ENCODE results near the gene NOM1. TPM values are rescaled to one million over a fixed set of nuclear protein-coding genes. Genes with fewer than 3 reads are reported as not detected.

The NOM1 gene
- total RNA-seq, 1 donor, result 11.6 TPM

GRCh38 chr7:157018328-157018996, 69.0 kb downstream of the NOM1 start:
- H3K36me3 ChIP-seq (ENCODE audit: insufficient read depth, low read length), result no peaks in the 10 kb centered on the region
- H3K9me3 ChIP-seq (ENCODE audit: low read depth, low read length), result no peaks in the 10 kb centered on the region
- H3K27ac ChIP-seq (ENCODE audit: low read depth, low read length), result no peak overlapping the region
- peak; percentile 84 for DNase-seq (ENCODE audit: insufficient read length, low spot score, missing footprints)
- H2AFZ ChIP-seq (ENCODE audit: low read length), result no peak overlapping the region
- no peaks in the 10 kb centered on the region for H3K4me1 ChIP-seq (ENCODE audit: insufficient read depth, low read length)
- no peaks in the 10 kb centered on the region for H4K20me1 ChIP-seq (ENCODE audit: insufficient read depth, low read length)
- H3K4me2 ChIP-seq (ENCODE audit: insufficient read depth, low read length), result no peak overlapping the region
- no peak overlapping the region for H3K4me3 ChIP-seq (ENCODE audit: insufficient read depth, low read length)
- H3K79me2 ChIP-seq (ENCODE audit: insufficient read depth, low read length), result no peaks in the 10 kb centered on the region
- H3K27me3 ChIP-seq (ENCODE audit: insufficient read depth, low read length), result peaks cover 100% of the 10 kb centered on the region
- TF ChIP-seq CTCF (IDR thresholded peaks at IDR 0.05; ENCODE audit: extremely low read depth, low read depth, low read length), result no peak

DNA sequence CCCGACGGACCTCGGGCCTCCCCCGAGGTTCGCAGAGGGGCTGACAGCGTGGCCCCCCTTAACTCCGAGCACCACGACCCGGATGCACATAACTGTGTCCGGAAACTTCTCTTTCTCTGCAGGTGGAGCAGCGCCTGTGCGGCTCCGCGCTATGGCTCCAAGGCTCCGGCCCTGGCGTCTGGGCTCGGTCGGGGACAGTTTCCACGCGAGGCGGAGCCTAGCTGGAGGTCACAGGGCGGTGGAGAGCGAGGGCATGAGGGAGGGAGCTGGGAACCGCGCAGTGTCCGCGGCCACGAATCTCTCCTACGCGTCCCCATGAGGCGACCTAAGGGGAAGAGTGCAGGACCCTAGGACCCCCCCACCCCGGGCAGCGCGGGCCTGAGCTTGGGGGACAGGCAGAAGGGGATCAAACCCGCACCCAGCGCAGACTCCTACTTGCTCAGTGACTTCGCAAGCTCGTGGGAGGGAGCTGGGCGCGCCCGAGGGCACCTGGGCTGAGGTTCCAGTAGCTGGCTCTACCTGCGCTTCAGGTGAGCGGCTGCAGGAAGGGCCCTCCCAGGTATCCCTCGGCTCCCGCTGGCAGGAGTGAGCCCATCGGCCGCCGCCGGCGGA, 69.6 kb downstream of the NOM1 start:
- Histone ChIP-seq H3K36me3 (ENCODE audit: insufficient read depth, low read length) (no peaks in the 10 kb centered on the region), H3K79me2 (ENCODE audit: insufficient read depth, low read length) (no peaks in the 10 kb centered on the region), H3K4me3 (ENCODE audit: insufficient read depth, low read length) (no peak overlapping the region), H3K27ac (ENCODE audit: low read depth, low read length) (no peak overlapping the region), H4K20me1 (ENCODE audit: insufficient read depth, low read length) (no peaks in the 10 kb centered on the region), H3K4me2 (ENCODE audit: insufficient read depth, low read length) (no peak overlapping the region), H3K9me3 (ENCODE audit: low read depth, low read length) (no peaks in the 10 kb centered on the region), H2AFZ (ENCODE audit: low read length) (no peak overlapping the region), H3K27me3 (ENCODE audit: insufficient read depth, low read length) (peaks cover 100% of the 10 kb centered on the region), H3K4me1 (ENCODE audit: insufficient read depth, low read length) (no peaks in the 10 kb centered on the region)
- TF ChIP-seq CTCF (IDR thresholded peaks at IDR 0.05; ENCODE audit: extremely low read depth, low read depth, low read length), result no peak
- peak; percentile 66 for DNase-seq (ENCODE audit: insufficient read length, low spot score, missing footprints)

DNA sequence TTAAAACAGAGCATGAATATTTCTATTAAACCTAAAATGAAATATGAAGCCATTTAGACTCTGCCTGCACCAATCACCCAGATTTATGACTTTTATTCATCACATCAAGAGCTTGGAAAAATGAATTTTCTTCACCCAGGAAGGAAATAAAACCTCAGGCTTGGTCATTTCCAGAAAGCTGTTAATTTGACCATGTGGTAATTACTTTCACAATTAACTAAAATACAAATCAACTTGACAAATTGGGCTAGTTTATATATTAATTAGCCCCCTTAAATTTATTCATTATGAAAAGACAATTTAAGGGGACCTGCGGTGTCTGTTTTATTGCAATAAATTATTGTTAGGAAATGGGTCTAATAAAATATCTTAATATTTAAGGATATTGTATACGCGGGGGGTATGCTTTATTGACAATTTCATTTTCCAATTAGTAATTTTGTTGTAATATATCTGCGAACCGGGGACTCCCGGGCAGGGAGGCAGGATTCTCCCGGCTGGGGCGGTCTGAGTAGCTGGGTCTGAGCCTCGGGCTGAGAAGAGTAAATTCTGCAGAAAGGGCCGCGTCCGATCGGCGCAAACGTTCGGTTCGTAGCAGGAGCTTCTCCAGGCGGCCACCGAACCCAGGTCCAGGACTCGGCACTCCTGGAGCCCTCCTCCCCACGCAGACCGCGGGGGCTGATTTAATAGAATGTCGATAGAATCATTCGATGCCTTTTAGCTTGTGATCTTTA, 70.4 kb downstream of the NOM1 start:
- Histone ChIP-seq H3K36me3 (ENCODE audit: insufficient read depth, low read length) (no peaks in the 10 kb centered on the region), H3K27ac (ENCODE audit: low read depth, low read length) (no peak overlapping the region), H3K9me3 (ENCODE audit: low read depth, low read length) (no peaks in the 10 kb centered on the region), H3K27me3 (ENCODE audit: insufficient read depth, low read length) (peaks cover 100% of the 10 kb centered on the region), H3K4me2 (ENCODE audit: insufficient read depth, low read length) (no peak overlapping the region), H2AFZ (ENCODE audit: low read length) (no peak overlapping the region), H3K79me2 (ENCODE audit: insufficient read depth, low read length) (no peaks in the 10 kb centered on the region), H3K4me1 (ENCODE audit: insufficient read depth, low read length) (no peaks in the 10 kb centered on the region), H4K20me1 (ENCODE audit: insufficient read depth, low read length) (no peaks in the 10 kb centered on the region), H3K4me3 (ENCODE audit: insufficient read depth, low read length) (no peak overlapping the region)
- peak; percentile 68 for DNase-seq (ENCODE audit: insufficient read length, low spot score, missing footprints)
- no peak for TF ChIP-seq CTCF (IDR thresholded peaks at IDR 0.05; ENCODE audit: extremely low read depth, low read depth, low read length)

DNA sequence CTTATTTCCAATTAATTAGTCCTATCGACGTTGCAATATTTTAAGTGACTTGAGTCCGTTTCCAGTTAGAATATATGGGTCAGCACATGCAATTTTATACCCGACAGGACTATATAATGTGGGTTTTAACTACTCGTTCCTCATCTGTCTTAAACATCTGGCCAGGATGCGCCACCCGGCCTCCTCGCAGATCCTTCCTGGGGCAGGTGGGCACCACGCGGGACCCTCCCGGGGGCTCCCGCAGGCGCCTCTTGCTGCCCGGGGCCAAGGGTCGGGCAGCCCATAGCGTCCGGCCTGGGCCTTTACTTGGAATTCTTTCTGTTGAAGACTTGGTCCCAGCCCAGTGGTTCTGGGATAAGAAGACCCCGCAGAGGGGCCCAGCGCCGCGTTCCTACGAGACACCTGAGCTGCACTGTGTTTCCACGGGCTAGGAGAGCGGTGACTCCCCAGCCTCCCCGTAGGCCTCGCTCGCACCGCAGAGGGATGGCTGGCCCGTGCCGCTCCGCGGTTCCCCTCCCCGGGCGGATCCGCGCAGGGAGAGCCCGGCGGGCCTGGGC, 71.1 kb downstream of the NOM1 start:
- Histone ChIP-seq H3K27ac (ENCODE audit: low read depth, low read length) (no peak overlapping the region), H3K4me1 (ENCODE audit: insufficient read depth, low read length) (no peaks in the 10 kb centered on the region), H3K4me2 (ENCODE audit: insufficient read depth, low read length) (no peak overlapping the region)

More for the DNA sequence above, 71.1 kb downstream of the NOM1 start:
- Histone ChIP-seq H3K4me3 (ENCODE audit: insufficient read depth, low read length) (no peak overlapping the region), H2AFZ (ENCODE audit: low read length) (no peak overlapping the region), H3K9me3 (ENCODE audit: low read depth, low read length) (no peaks in the 10 kb centered on the region), H3K79me2 (ENCODE audit: insufficient read depth, low read length) (no peaks in the 10 kb centered on the region), H4K20me1 (ENCODE audit: insufficient read depth, low read length) (no peaks in the 10 kb centered on the region), H3K27me3 (ENCODE audit: insufficient read depth, low read length) (peaks cover 100% of the 10 kb centered on the region), H3K36me3 (ENCODE audit: insufficient read depth, low read length) (no peaks in the 10 kb centered on the region)
- DNase-seq (ENCODE audit: insufficient read length, low spot score, missing footprints), result peak; percentile 87
- TF ChIP-seq CTCF (IDR thresholded peaks at IDR 0.05; ENCODE audit: extremely low read depth, low read depth, low read length), result no peak
